HCT116 (cell line): ENCODE results near the gene CNST. TPM values are rescaled to one million over a fixed set of nuclear protein-coding genes. Genes with fewer than 3 reads are reported as not detected.

Experiments
- ATAC-seq: fragments of 200-7000 bp; cut with Tn5 transposase; 2 replicates; pipeline ENCODE4 v1.9.1; 2020; ENCODE audit warnings: mild to moderate bottlenecking, moderate library complexity
- BruUV-seq: library from RNA; stranded (reverse); fragments of 400-500 nt; replicated peaks from 2 replicates; lab custom pipeline; 2021; lab: Mats Ljungman, UMichigan
- CTCF ChIA-PET: fragments of 300-600 bp; sonication (Branson Sonifier 250); formaldehyde crosslinking; loops from one replicate; lab custom pipeline; 2021; ENCODE audit warnings: antibody characterized with exemption; lab: Charles Lee
- POLR2A ChIA-PET: fragments of 300-600, 350-600 bp; sonication (Branson Sonifier 250); formaldehyde crosslinking; loops from one replicate; lab custom pipeline; 2021; ENCODE audit warnings: antibody characterized with exemption; lab: Charles Lee
- RAD21 ChIA-PET, 2 experiments: fragments of 300-600 bp; sonication (Branson Sonifier 250); formaldehyde crosslinking; loops; one replicate each; lab custom pipeline; 2023; ENCODE audit warnings: low total read pairs in 2 of 2; ENCODE audit not compliant: uncharacterized antibody in 2 of 2, unreplicated experiment in 2 of 2, low non-redundant PET in 1 of 2; lab: Charles Lee
- DNase-seq: peaks from one replicate; pipeline ENCODE4 v3.0.0-alpha.2; 2010; ENCODE audit warnings: low read depth, low spot score
- H2AFZ ChIP-seq: fragments of 200-600 bp; shearing (Covaris generic), sonication (generic); 2 replicates; pipeline ENCODE4 v1.6.1; 2017; ENCODE audit warnings: low read depth, mixed run types, mixed read lengths, antibody characterized with exemption, low read length; ENCODE audit not compliant: poor library complexity, severe bottlenecking
- H3K27ac ChIP-seq: 2 replicates; pipeline ENCODE4 v1.5.1; 2012; ENCODE audit warnings: low read depth, low read length
- H3K27me3 ChIP-seq: fragments of 200-600 bp; sonication (generic); 2 replicates; pipeline ENCODE4 v1.6.1; 2016; ENCODE audit warnings: mixed run types, low read length, mixed read lengths; ENCODE audit not compliant: insufficient read depth
- H3K36me3 ChIP-seq, 2 experiments: fragments of 200-500 bp in 1 of 2; fragments of 200-600 bp in 1 of 2; sonication (Bioruptor generic) in 1 of 2; sonication (generic) in 1 of 2; 2 replicates each; pipeline versions ENCODE4 v1.5.1 to v1.6.1; 2014 to 2016; ENCODE audit warnings: low read length in 2 of 2, inconsistent platforms in 1 of 2, mixed read lengths in 1 of 2, mixed run types in 1 of 2; ENCODE audit not compliant: insufficient read depth in 2 of 2, control insufficient read depth in 1 of 2
- H3K4me1 ChIP-seq, 2 experiments: fragments of 200-600 bp in 1 of 2; sonication (generic) in 1 of 2; 2 replicates each; pipeline versions ENCODE4 v1.5.1 to v1.6.1; 2012 to 2017; ENCODE audit warnings: low read length in 2 of 2, inconsistent platforms in 1 of 2, mild to moderate bottlenecking in 1 of 2, mixed read lengths in 1 of 2, mixed run types in 1 of 2, moderate library complexity in 1 of 2; ENCODE audit not compliant: insufficient read depth in 2 of 2, control insufficient read depth in 1 of 2
- H3K4me2 ChIP-seq: fragments of 200-600 bp; sonication (generic); 2 replicates; pipeline ENCODE4 v1.6.1; 2017; ENCODE audit warnings: mixed run types, low read length, mixed read lengths
- H3K4me3 ChIP-seq, 2 experiments: fragments of 200-600 bp in 1 of 2; sonication (generic) in 1 of 2; replicated peaks in 1 of 2; 2 replicates each; pipeline ENCODE4 v1.5.1; 2011 to 2016; ENCODE audit warnings: low read length in 2 of 2, control low read depth in 1 of 2, low read depth in 1 of 2, mild to moderate bottlenecking in 1 of 2, mixed read lengths in 1 of 2, mixed run types in 1 of 2
- H3K79me2 ChIP-seq: fragments of 200-600 bp; sonication (generic); 2 replicates; pipeline ENCODE4 v1.6.1; 2017; ENCODE audit warnings: mild to moderate bottlenecking, mixed run types, low read length, moderate library complexity, mixed read lengths; ENCODE audit not compliant: insufficient read depth
- H3K9ac ChIP-seq: fragments of 200-600 bp; sonication (generic); 2 replicates; pipeline ENCODE4 v1.6.1; 2016; ENCODE audit warnings: low read length, mixed read lengths
- H3K9me2 ChIP-seq: fragments of 200-600 bp; sonication (generic), shearing (Covaris generic); 2 replicates; pipeline ENCODE4 v1.6.1; 2017; ENCODE audit warnings: mixed run types, mild to moderate bottlenecking, moderate library complexity; ENCODE audit not compliant: insufficient read depth
- H3K9me3 ChIP-seq, 2 experiments: fragments of 200-500 bp in 1 of 2; fragments of 200-600 bp in 1 of 2; sonication (Bioruptor generic) in 1 of 2; sonication (generic) in 1 of 2; 2 replicates each; pipeline ENCODE4 v1.6.1; 2014 to 2017; ENCODE audit warnings: low read length in 2 of 2, mixed read lengths in 2 of 2, inconsistent platforms in 1 of 2, low read depth in 1 of 2, mild to moderate bottlenecking in 1 of 2, mixed run types in 1 of 2, moderate library complexity in 1 of 2; ENCODE audit not compliant: control insufficient read depth in 1 of 2, insufficient read depth in 1 of 2
- H4K20me1 ChIP-seq: fragments of 200-600 bp; sonication (generic), shearing (Covaris generic); 2 replicates; pipeline ENCODE4 v1.6.1; 2017; ENCODE audit warnings: mixed run types, mild to moderate bottlenecking, moderate library complexity; ENCODE audit not compliant: insufficient read depth
- CBX3 ChIP-seq: IDR thresholded peaks from 2 replicates; pipeline ENCODE4 v1.6.1; 2012; ENCODE audit warnings: low read depth
- CEBPB ChIP-seq: IDR thresholded peaks from 2 replicates; pipeline ENCODE4 v1.6.1; 2012; ENCODE audit warnings: low read depth
- EGR1 ChIP-seq: IDR thresholded peaks from 2 replicates; pipeline ENCODE4 v1.6.1; 2012; ENCODE audit warnings: low read depth
- ELF1 ChIP-seq: IDR thresholded peaks from 2 replicates; pipeline ENCODE4 v1.6.1; 2012; ENCODE audit warnings: low read depth, borderline replicate concordance
- EZH2 ChIP-seq: fragments of 200-600 bp; sonication (generic); IDR thresholded peaks from 2 replicates; pipeline ENCODE4 v1.6.1; 2017; ENCODE audit warnings: antibody characterized with exemption, mixed run types
- EZH2phosphoT487 ChIP-seq: fragments of 200-600 bp; IDR thresholded peaks from 2 replicates; pipeline ENCODE4 v1.6.1; 2018; ENCODE audit warnings: antibody characterized with exemption, borderline replicate concordance
- JUND ChIP-seq: IDR thresholded peaks from 2 replicates; pipeline ENCODE4 v1.6.1; 2012
- POLR2A ChIP-seq: IDR thresholded peaks from 2 replicates; pipeline ENCODE4 v1.7.0; 2011; ENCODE audit warnings: borderline replicate concordance; ENCODE audit not compliant: insufficient read depth, insufficient read length; ENCODE audit errors: extremely low read depth
- POLR2AphosphoS5 ChIP-seq: IDR thresholded peaks from 2 replicates; pipeline ENCODE4 v1.6.1; 2011; ENCODE audit warnings: mild to moderate bottlenecking, low read depth, low read length, moderate library complexity
- RAD21 ChIP-seq: IDR thresholded peaks from 2 replicates; pipeline ENCODE4 v1.6.1; 2012; ENCODE audit warnings: low read depth, mild to moderate bottlenecking
- SIN3A ChIP-seq: IDR thresholded peaks from 2 replicates; pipeline ENCODE4 v1.6.1; 2012; ENCODE audit warnings: low read depth
- SP1 ChIP-seq: IDR thresholded peaks from 2 replicates; pipeline ENCODE4 v1.6.1; 2012; ENCODE audit warnings: low read depth
- SRF ChIP-seq: IDR thresholded peaks from 2 replicates; pipeline ENCODE4 v1.6.1; 2012; ENCODE audit warnings: low read depth
- TCF7L2 ChIP-seq: IDR thresholded peaks from 2 replicates; pipeline ENCODE4 v1.7.0; 2011; ENCODE audit warnings: borderline replicate concordance, inconsistent platforms; ENCODE audit not compliant: insufficient read depth, insufficient read length; ENCODE audit errors: extremely low read depth
- YY1 ChIP-seq: IDR thresholded peaks from 2 replicates; pipeline ENCODE4 v1.6.1; 2011; ENCODE audit warnings: low read length, low read depth, moderate library complexity, mild to moderate bottlenecking; ENCODE audit not compliant: insufficient replicate concordance; ENCODE audit errors: extremely low read depth
- ZNF274 ChIP-seq: fragments of 200-500 bp; sonication (Bioruptor generic); IDR thresholded peaks from 2 replicates; pipeline ENCODE4 v1.6.1; 2014; ENCODE audit warnings: mild to moderate bottlenecking, low read depth, low read length, inconsistent platforms
- intact Hi-C: fragments of 100-400 bp; cut with micrococcal nuclease; formaldehyde crosslinking; loops from 2 replicates; pipeline ENCODE4 v1.10.0; 2022
- total RNA-seq: library from RNA; stranded (reverse); gene quantifications from one replicate; pipeline ENCODE4 v1.2.1, GENCODE V29; 2021; ENCODE audit not compliant: unreplicated experiment
- TF ChIP-seq, protein P1 (sequence below), 3 experiments: fragments of 200-600 bp in 1 of 3; sonication (generic) in 1 of 3; IDR thresholded peaks in 2 of 3; conservative IDR thresholded peaks in 1 of 3; 2 replicates each; pipeline ENCODE4 v1.5.1; 2012 to 2017; ENCODE audit warnings: low read depth in 2 of 3, low read length in 2 of 3, antibody characterized with exemption in 1 of 3, borderline replicate concordance in 1 of 3, control low read depth in 1 of 3, mild to moderate bottlenecking in 1 of 3, mixed read lengths in 1 of 3, mixed run types in 1 of 3, moderate library complexity in 1 of 3; ENCODE audit not compliant: insufficient read depth in 1 of 3
- TF ChIP-seq, protein P2 (sequence below): IDR thresholded peaks from 2 replicates; pipeline ENCODE4 v1.6.1; 2012

The CNST gene
- total RNA-seq, 1 experiment from 2014 or later, result 13.5 TPM

DNA sequence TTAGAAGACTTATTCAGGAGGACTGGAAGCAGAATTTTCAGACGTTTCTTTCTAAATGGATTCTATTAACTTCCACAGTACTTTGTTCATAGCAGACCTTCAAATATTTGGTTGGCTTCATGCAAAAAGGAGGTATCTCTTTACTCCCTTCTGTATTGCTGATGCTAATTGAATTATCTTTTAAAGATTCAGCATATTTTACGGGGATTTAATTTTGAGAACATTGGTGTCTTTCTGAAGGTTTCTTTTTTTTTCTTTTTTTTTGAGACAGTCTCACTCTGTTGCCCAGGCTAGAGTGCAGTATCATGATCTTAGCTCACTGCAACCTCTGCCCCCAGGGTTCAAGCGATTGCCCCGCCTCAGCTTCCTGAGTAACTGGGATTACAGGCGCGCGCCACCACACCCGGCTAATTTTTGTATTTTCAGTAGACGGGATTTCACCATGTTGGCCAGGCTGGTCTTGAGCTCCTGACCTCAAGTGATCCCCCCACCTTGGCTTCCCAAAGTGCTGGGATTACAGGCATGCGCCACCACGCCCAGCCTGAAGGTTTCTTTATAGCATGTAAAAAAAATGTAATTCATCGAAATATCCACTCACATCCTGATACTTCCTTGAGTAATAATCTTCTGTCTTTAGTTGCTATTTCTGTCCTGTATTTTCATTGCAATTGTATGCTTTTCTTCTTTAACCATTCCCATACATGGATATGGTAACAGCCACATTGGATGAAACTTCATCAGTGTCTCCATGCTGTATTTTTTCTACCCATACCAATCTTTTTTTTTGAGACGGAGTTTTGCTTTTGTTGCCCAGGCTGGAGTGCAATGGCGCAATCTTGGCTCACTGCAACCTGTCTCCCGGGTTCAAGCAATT is 14.5 kb downstream of the CNST start (continued):
- TF ChIP-seq, protein P1, sequence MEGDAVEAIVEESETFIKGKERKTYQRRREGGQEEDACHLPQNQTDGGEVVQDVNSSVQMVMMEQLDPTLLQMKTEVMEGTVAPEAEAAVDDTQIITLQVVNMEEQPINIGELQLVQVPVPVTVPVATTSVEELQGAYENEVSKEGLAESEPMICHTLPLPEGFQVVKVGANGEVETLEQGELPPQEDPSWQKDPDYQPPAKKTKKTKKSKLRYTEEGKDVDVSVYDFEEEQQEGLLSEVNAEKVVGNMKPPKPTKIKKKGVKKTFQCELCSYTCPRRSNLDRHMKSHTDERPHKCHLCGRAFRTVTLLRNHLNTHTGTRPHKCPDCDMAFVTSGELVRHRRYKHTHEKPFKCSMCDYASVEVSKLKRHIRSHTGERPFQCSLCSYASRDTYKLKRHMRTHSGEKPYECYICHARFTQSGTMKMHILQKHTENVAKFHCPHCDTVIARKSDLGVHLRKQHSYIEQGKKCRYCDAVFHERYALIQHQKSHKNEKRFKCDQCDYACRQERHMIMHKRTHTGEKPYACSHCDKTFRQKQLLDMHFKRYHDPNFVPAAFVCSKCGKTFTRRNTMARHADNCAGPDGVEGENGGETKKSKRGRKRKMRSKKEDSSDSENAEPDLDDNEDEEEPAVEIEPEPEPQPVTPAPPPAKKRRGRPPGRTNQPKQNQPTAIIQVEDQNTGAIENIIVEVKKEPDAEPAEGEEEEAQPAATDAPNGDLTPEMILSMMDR (IDR thresholded peaks at IDR 0.05 in 2 of 3, conservative IDR thresholded peaks at IDR 0.05 in 1 of 3; ENCODE audit: borderline replicate concordance in 1 of 3, insufficient read depth in 1 of 3, low read depth in 2 of 3, low read length in 2 of 3), result no peak
- no peak for TF ChIP-seq SIN3A
- TF ChIP-seq POLR2AphosphoS5, result no peak
- no peak for TF ChIP-seq EZH2phosphoT487
- no peak for TF ChIP-seq YY1
- no peak for TF ChIP-seq CBX3
- TF ChIP-seq POLR2A, result no peak
- TF ChIP-seq RAD21, result no peak

DNA sequence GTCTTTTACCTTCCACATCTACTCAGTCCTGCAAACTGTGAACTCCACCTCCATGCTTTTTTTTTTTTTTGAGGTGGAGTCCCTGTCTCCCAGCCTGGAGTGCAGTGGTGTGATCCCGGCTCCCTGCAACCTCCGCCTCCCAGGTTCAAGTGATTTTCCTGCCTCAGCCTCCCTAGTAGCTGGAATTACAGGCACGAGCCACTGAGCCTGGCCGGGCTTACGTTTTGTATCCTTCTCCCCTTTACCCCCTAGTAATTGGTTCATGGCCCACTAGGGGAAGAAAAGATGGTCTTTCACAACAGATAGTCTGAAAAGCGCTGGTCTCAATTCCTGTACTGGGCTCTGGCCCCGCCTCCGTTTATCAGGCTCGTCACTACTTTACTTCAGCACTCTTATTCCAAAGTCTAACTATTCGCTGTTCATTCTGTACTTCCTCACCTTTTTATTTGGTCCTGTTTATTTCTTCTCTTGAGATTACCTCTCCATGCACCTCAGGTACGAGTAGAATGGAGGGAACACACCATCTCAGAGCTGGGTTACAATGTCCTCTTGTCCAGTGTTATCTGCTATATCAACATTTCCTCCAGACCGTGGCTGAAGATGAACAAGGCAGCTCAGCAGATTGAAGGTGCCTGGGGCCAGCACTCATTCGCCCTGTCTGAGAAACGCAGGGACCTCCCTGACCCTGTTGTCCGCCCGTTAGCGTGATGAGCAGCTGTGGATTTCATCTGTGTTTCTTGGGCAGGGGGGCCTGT is 16.2 kb downstream of the CNST start:
- intact Hi-C loops, result no loop called here
- H3K27ac ChIP-seq, result no peak overlapping the region
- no TSS peak for BruUV-seq
- H3K9me2 ChIP-seq, result no peaks in the 10 kb centered on the region
- ChIA-PET CTCF (no interaction called here), POLR2A (no interaction called here), RAD21 (no interaction called here)
- peaks cover 5% of the 10 kb centered on the region; the same call in 1 of the 2 replicates for H4K20me1 ChIP-seq
- no peak overlapping the region for H3K9ac ChIP-seq
- H3K4me3 ChIP-seq, result no peak overlapping the region
- no peak overlapping the region for H2AFZ ChIP-seq
- H3K9me3 ChIP-seq, result no peaks in the 10 kb centered on the region
- no peaks in the 10 kb centered on the region for H3K27me3 ChIP-seq
- no peak for DNase-seq
- H3K4me2 ChIP-seq, result no peak overlapping the region
- peaks cover 28% of the 10 kb centered on the region for H3K79me2 ChIP-seq
- H3K4me1 ChIP-seq, result no peaks in the 10 kb centered on the region
- H3K36me3 ChIP-seq, result no peaks in the 10 kb centered on the region
- no peak for ATAC-seq
- TF ChIP-seq ELF1 (no peak), YY1 (no peak), SRF (no peak), CEBPB (no peak), SP1 (no peak), ZNF274 (no peak), JUND (no peak), SIN3A (no peak), TCF7L2 (no peak), CBX3 (no peak), RAD21 (no peak), EGR1 (no peak), EZH2 (no peak), POLR2AphosphoS5 (no peak), POLR2A (no peak)
- TF ChIP-seq, protein P2, sequence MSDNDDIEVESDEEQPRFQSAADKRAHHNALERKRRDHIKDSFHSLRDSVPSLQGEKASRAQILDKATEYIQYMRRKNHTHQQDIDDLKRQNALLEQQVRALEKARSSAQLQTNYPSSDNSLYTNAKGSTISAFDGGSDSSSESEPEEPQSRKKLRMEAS, result no peak
- TF ChIP-seq, protein P1 (IDR thresholded peaks at IDR 0.05 in 2 of 3, conservative IDR thresholded peaks at IDR 0.05 in 1 of 3; ENCODE audit: borderline replicate concordance in 1 of 3, insufficient read depth in 1 of 3, low read depth in 2 of 3, low read length in 2 of 3), result no peak
